ENCODE results near the gene NHP2.

DNA sequence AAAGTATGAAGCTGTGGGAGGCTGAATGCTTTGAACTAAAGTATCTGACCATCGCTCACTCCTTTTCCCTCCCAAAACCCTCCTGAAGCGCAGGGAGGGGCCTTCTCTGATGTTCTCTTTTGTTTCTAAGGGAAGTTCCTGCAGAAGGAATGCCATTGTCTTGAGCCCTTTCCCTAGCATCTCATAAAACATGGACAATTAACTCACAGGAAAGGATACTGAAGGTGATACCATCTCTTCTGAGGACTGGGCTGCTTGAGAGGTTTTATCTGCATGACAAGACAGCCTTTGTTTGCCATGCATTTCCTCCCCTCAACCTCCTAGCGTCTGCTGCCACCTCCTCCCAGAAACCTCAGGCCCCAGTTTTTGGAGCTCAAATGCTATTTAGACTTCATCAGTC, 27.1 kb downstream of the NHP2 start:
- TF ChIP-seq, protein P1, sequence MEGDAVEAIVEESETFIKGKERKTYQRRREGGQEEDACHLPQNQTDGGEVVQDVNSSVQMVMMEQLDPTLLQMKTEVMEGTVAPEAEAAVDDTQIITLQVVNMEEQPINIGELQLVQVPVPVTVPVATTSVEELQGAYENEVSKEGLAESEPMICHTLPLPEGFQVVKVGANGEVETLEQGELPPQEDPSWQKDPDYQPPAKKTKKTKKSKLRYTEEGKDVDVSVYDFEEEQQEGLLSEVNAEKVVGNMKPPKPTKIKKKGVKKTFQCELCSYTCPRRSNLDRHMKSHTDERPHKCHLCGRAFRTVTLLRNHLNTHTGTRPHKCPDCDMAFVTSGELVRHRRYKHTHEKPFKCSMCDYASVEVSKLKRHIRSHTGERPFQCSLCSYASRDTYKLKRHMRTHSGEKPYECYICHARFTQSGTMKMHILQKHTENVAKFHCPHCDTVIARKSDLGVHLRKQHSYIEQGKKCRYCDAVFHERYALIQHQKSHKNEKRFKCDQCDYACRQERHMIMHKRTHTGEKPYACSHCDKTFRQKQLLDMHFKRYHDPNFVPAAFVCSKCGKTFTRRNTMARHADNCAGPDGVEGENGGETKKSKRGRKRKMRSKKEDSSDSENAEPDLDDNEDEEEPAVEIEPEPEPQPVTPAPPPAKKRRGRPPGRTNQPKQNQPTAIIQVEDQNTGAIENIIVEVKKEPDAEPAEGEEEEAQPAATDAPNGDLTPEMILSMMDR (IDR thresholded peaks at IDR 0.05; ENCODE audit: poor library complexity, severe bottlenecking), result no peak
- TF ChIP-seq RAD21 (conservative IDR thresholded peaks at IDR 0.05) (no peak), TAF1 (IDR thresholded peaks at IDR 0.05; ENCODE audit: low read depth) (no peak), SMC3 (conservative IDR thresholded peaks at IDR 0.05; ENCODE audit: poor library complexity) (no peak), EZH2 (IDR thresholded peaks at IDR 0.05; ENCODE audit: borderline replicate concordance, insufficient read depth, low read length, poor library complexity, severe bottlenecking) (no peak), EP300 (conservative IDR thresholded peaks at IDR 0.05; ENCODE audit: poor library complexity, severe bottlenecking) (no peak), POLR2AphosphoS5 (IDR thresholded peaks at IDR 0.05) (no peak), MXI1 (conservative IDR thresholded peaks at IDR 0.05; ENCODE audit: poor library complexity, severe bottlenecking) (no peak)
- TF ChIP-seq, protein P2, sequence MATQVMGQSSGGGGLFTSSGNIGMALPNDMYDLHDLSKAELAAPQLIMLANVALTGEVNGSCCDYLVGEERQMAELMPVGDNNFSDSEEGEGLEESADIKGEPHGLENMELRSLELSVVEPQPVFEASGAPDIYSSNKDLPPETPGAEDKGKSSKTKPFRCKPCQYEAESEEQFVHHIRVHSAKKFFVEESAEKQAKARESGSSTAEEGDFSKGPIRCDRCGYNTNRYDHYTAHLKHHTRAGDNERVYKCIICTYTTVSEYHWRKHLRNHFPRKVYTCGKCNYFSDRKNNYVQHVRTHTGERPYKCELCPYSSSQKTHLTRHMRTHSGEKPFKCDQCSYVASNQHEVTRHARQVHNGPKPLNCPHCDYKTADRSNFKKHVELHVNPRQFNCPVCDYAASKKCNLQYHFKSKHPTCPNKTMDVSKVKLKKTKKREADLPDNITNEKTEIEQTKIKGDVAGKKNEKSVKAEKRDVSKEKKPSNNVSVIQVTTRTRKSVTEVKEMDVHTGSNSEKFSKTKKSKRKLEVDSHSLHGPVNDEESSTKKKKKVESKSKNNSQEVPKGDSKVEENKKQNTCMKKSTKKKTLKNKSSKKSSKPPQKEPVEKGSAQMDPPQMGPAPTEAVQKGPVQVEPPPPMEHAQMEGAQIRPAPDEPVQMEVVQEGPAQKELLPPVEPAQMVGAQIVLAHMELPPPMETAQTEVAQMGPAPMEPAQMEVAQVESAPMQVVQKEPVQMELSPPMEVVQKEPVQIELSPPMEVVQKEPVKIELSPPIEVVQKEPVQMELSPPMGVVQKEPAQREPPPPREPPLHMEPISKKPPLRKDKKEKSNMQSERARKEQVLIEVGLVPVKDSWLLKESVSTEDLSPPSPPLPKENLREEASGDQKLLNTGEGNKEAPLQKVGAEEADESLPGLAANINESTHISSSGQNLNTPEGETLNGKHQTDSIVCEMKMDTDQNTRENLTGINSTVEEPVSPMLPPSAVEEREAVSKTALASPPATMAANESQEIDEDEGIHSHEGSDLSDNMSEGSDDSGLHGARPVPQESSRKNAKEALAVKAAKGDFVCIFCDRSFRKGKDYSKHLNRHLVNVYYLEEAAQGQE (IDR thresholded peaks at IDR 0.05; ENCODE audit: borderline replicate concordance), result no peak
